ENCODE results near the gene MAP3K4. TPM values are rescaled to one million over a fixed set of nuclear protein-coding genes. Genes with fewer than 3 reads are reported as not detected.

The MAP3K4 gene
- total RNA-seq, 4 donors from 2014 or later = 22.8 to 33.8 (median 30.4) TPM

DNA sequence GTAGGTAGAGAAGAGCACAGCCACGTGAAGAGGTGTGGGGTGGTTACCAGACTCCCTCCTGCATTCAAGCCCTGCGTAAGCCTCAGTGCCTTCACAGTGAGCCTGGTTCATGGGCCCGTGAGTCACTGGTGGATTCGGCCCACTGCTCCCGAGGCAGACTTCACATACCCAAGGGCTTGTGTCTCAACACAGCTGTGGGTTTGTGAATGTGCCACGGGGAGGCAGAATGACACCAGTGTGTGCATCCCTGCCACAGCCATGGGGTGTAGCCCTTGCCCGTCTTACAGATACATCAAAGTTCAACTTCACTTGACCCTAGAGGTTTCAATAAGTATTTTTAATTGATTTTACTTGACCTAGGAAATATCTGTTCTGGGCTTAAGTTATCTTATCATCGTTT lies 108.5 kb downstream of the MAP3K4 start:
- TF ChIP-seq, protein P1, sequence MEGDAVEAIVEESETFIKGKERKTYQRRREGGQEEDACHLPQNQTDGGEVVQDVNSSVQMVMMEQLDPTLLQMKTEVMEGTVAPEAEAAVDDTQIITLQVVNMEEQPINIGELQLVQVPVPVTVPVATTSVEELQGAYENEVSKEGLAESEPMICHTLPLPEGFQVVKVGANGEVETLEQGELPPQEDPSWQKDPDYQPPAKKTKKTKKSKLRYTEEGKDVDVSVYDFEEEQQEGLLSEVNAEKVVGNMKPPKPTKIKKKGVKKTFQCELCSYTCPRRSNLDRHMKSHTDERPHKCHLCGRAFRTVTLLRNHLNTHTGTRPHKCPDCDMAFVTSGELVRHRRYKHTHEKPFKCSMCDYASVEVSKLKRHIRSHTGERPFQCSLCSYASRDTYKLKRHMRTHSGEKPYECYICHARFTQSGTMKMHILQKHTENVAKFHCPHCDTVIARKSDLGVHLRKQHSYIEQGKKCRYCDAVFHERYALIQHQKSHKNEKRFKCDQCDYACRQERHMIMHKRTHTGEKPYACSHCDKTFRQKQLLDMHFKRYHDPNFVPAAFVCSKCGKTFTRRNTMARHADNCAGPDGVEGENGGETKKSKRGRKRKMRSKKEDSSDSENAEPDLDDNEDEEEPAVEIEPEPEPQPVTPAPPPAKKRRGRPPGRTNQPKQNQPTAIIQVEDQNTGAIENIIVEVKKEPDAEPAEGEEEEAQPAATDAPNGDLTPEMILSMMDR (IDR thresholded peaks at IDR 0.05) = no peak
- TF ChIP-seq POLR2A (IDR thresholded peaks at IDR 0.05) = no peak
- 84 to 85% methylated on average over 8 of the region's 8 CpGs for WGBS, 2 donors
- no peak overlapping the region for H3K4me3 ChIP-seq (ENCODE audit: low read depth, poor library complexity, severe bottlenecking)
- no peak for DNase-seq (ENCODE audit: low spot score in 2 of 2)
- intact Hi-C loops (cut with DNase I; ENCODE audit: low total_unique reads) = no loop called here

DNA sequence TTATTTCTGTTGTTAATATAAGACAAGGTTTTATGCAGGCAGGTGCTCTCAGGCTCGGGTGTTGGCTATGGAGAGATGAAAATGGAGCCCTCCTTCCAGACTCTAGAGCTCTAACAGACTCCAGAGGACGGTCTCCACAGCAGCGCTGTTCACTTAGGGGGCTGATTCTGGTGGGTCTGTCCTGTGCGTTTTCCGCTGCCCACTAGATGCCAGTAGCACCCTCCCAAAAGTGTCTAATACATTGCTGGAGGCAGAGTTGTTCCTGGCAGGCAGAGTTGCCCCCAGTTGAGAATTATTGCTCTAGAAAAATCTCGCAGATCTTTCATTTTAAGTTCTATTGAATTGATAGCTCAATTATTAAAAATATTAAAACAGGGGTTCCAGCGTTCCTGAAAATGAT lies 109.9 kb downstream of the MAP3K4 start:
- intact Hi-C loops (cut with DNase I; ENCODE audit: low total_unique reads) = no loop called here
- DNase-seq (ENCODE audit: low spot score in 2 of 2) = no peak
- TF ChIP-seq, protein P1 (IDR thresholded peaks at IDR 0.05) = no peak
- TF ChIP-seq POLR2A (IDR thresholded peaks at IDR 0.05) = no peak
- 83 to 87% methylated on average over 7 of the region's 7 CpGs for WGBS, 2 donors
- no peak overlapping the region for H3K4me3 ChIP-seq (ENCODE audit: low read depth, poor library complexity, severe bottlenecking)

DNA sequence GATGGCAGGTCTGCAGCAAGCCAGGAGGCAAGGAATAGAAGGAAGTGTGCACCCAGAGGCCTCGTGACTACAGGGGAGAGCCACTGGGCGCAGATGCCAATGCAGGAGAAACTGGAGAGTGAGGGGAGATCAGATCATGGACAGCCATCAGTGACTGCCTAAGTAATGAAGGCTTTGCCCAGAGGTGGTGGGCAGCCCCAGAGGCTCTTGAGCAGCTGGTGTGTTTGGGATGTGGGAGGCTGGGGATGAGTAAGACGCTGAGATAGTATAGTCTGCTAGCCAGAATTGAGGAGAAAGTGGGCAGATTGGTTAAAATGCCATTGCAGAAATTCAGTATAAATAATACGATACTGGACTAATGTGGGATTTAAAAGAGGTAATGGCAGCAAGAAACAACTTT lies 111.9 kb downstream of the MAP3K4 start:
- TF ChIP-seq, protein P1 (IDR thresholded peaks at IDR 0.05) = no peak
- no peak for TF ChIP-seq POLR2A (IDR thresholded peaks at IDR 0.05)
- DNase-seq (ENCODE audit: low spot score in 2 of 2) = no peak
- no peak overlapping the region for H3K4me3 ChIP-seq (ENCODE audit: low read depth, poor library complexity, severe bottlenecking)
- 95 to 97% methylated on average over 4 of the region's 4 CpGs for WGBS, 2 donors
- intact Hi-C loops (cut with DNase I; ENCODE audit: low total_unique reads) = no loop called here

DNA sequence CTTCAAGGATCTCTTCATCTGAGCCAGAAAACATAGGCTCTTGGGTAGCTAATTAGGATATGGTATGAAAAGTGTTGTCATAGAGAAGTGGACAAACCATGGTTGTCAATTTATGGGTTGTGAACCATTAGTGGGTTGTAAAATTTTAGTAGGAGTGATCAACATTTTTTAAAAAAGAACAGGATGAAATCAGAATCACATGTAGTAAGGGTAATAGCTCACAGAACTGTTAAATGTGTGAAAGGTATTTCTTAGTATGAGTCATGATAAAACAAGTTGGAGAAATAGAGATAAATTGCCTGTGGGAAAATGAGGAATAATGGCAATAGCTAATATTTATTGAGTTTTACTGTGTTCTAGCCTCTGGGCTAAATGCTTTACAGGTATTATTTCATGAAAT lies 113.4 kb downstream of the MAP3K4 start:
- no peak for TF ChIP-seq POLR2A (IDR thresholded peaks at IDR 0.05)
- TF ChIP-seq, protein P1 (IDR thresholded peaks at IDR 0.05) = no peak
- intact Hi-C loops (cut with DNase I; ENCODE audit: low total_unique reads) = no loop called here

DNA sequence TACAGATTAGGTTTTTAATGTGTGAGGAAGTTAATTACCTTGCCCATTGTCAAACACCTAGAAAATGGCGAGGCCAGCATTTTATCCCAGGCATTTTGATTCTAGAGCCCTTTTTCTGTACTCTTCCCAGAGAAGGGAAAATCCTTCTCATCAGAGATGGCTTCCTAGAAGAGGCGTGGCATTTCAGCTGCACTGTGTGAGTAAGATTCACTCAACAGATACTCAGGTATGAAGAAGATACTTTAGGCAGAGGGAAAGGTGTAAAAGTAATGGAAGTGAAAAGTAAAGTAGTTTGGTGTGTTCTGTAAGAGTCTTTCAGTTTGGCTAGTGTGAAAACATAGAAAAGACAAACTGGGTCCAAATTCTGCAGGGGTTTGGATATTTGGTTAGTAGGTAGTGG lies 113.8 kb downstream of the MAP3K4 start:
- no peak for DNase-seq (ENCODE audit: low spot score in 2 of 2)
- 99% methylated on average over 2 of the region's 2 CpGs for WGBS, 2 donors
- TF ChIP-seq, protein P1 (IDR thresholded peaks at IDR 0.05) = no peak
- no peak for TF ChIP-seq POLR2A (IDR thresholded peaks at IDR 0.05)
- intact Hi-C loops (cut with DNase I; ENCODE audit: low total_unique reads) = no loop called here
- H3K4me3 ChIP-seq (ENCODE audit: low read depth, poor library complexity, severe bottlenecking) = no peak overlapping the region

More for the DNA sequence above, 113.4 kb downstream of the MAP3K4 start:
- H3K4me3 ChIP-seq (ENCODE audit: low read depth, poor library complexity, severe bottlenecking) = no peak overlapping the region
- DNase-seq (ENCODE audit: low spot score in 2 of 2) = no peak

Data from lower leg skin (tissue), 4 donors.